ENCODE data around the gene SCN4B. TPM values are rescaled to one million over a fixed set of nuclear protein-coding genes. Genes with fewer than 3 reads are reported as not detected.
A peak's percentile ranks its signal among the peaks of the same experiment; 100 is the strongest.

SCN4B gene
- total and polyA plus RNA-seq, 2 of the 4 experiments (the other 2 are of a cell fraction) = 0.18 to 0.44 TPM

DNA sequence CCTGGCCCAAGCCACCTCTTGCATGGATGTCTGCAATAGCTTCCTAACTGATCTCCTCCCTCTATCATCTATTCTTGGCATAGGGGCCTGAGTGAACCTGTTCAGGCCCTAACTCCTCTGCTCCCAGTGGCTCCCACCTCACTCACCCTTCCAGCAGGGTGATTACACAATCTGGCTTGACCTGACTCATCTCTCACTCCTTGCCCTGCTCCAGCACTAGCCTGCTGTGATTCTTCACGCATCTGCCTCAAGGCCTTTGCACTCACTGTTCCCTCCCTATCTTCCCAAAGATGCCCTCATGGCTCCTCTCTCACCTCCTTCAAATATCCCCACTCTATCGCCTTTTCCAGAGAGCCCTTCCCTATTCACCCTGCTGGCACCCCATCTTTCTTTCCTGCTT lies 10.5 kb downstream of the SCN4B start:
- H2BK20ac ChIP-seq (ENCODE audit: low read depth, low read length) = no peak overlapping the region
- H2AK5ac ChIP-seq (ENCODE audit: low read depth, low read length) = no peak overlapping the region
- H3K9ac ChIP-seq (ENCODE audit: low read depth, low read length) = no peak overlapping the region
- no peak overlapping the region for H3K27ac ChIP-seq (ENCODE audit: insufficient read depth, low read length)
- H3K36me3 ChIP-seq (ENCODE audit: control insufficient read depth, insufficient read depth, low read length) = no peaks in the 10 kb centered on the region
- no peaks in the 10 kb centered on the region for H3K79me1 ChIP-seq (ENCODE audit: low read depth in 1 of 2, low read length in 2 of 2)
- ChIA-PET POLR2A (ENCODE audit: unreplicated experiment) (interaction anchor here (0.5 kb wide), 1 partner anchor 11 kb away, joined by 5 read pairs; no protein-coding TSS in a partner anchor), CTCF (interaction anchor here (1.5 kb wide), 1 partner anchor 30 kb away, joined by 4 read pairs; no protein-coding TSS in a partner anchor)
- no peak overlapping the region for H4K5ac ChIP-seq (ENCODE audit: low read depth, low read length)
- H4K91ac ChIP-seq (ENCODE audit: insufficient read depth, low read depth, low read length) = no peak overlapping the region
- no peaks in the 10 kb centered on the region for H4K20me1 ChIP-seq (ENCODE audit: insufficient read depth, low read length)
- no peak overlapping the region for H2AFZ ChIP-seq (replicated peaks; ENCODE audit: low read length, poor library complexity)
- no TSS peak for BruUV-seq (replicated peaks)
- peaks cover 25% of the 10 kb centered on the region for H3K27me3 ChIP-seq (ENCODE audit: control insufficient read depth, insufficient read depth, low read length)
- H2BK5ac ChIP-seq (ENCODE audit: low read depth, low read length, poor library complexity, severe bottlenecking) = no peak overlapping the region
- intact Hi-C loops (cut with micrococcal nuclease) (no loop called here), in situ Hi-C loops (cut with MboI; ENCODE audit: low sequenced_read_pairs) (loop anchor here (10.0 kb wide), 1 partner anchor 213 kb away; the partner anchor contains the start of gene UBE4A), dilution Hi-C loops (cut with HindIII; ENCODE audit: low sequenced_read_pairs, unreplicated experiment) (no loop called here)
- H3K4me3 ChIP-seq (ENCODE audit: insufficient read depth, low read depth, low read length) = no peak overlapping the region
- no peaks in the 10 kb centered on the region for H3K9me1 ChIP-seq (ENCODE audit: insufficient read depth, low read length)
- no peak overlapping the region for H2AK9ac ChIP-seq (replicated peaks; ENCODE audit: low read depth, low read length, poor library complexity)
- TF ChIP-seq CEBPB (IDR thresholded peaks at IDR 0.05; ENCODE audit: low read depth, low read length) (peak; percentile 72), RFX5 (IDR thresholded peaks at IDR 0.05; ENCODE audit: low read depth, low read length) (no peak)
- no peak overlapping the region for H3K18ac ChIP-seq (ENCODE audit: low read depth, low read length)
- WGBS, 2 experiments (ENCODE audit: extremely low coverage in 2 of 2, insufficient read length in 1 of 2) = 67% methylated on average over 1 of the region's 2 CpGs; no CpG with 5 or more reads in 1 of the 2 experiments
- no peaks in the 10 kb centered on the region for H3K9me3 ChIP-seq (ENCODE audit: control insufficient read depth, insufficient read depth, low read length)
- no peak overlapping the region for H2BK15ac ChIP-seq (ENCODE audit: low read depth, low read length)
- H3K56ac ChIP-seq (ENCODE audit: extremely low read depth, insufficient read depth, low read length) = no peak overlapping the region
- H2BK120ac ChIP-seq (ENCODE audit: low read depth, low read length) = no peak overlapping the region
- H3K4me1 ChIP-seq (ENCODE audit: control insufficient read depth, insufficient read depth, low read length) = no peaks in the 10 kb centered on the region
- DNase-seq = no peak
- no peak overlapping the region for H3K4ac ChIP-seq (ENCODE audit: low read depth, low read length)
- no peak overlapping the region for H3K4me2 ChIP-seq (ENCODE audit: low read depth, low read length)
- H3K14ac ChIP-seq (replicated peaks; ENCODE audit: low read depth, low read length) = no peak overlapping the region
- no peak for ATAC-seq (ENCODE audit: low read depth)
- no peak overlapping the region for H4K8ac ChIP-seq (ENCODE audit: low read depth in 2 of 2, low read length in 2 of 2)
- no peak overlapping the region for H3K23ac ChIP-seq (ENCODE audit: low read depth, low read length)
